GM21528 (cell line): ENCODE results near the gene PNMT.

Experiments
- ATAC-seq: cut with Tn5 transposase; IDR thresholded peaks from one replicate; pipeline ENCODE4 v1.9.1; 2021; ENCODE audit warnings: mild to moderate bottlenecking, moderate library complexity; ENCODE audit not compliant: unreplicated experiment, low FRiP score

Gene PNMT

GRCh38 chr17:39667945-39668924 lies at the start of gene PNMT:
Gene PNMT, plus strand, starts transcription at chr17:39668453. Its CDS starts 23 bp downstream, at chr17:39668476.
- ATAC-seq = no peak

GRCh38 chr17:39618956-39619785 lies 49.1 kb upstream of the PNMT start:
- no peak for ATAC-seq

- no peak for ATAC-seq
These were observed 48.5 kb upstream of the PNMT start for GRCh38 chr17:39619786-39620101.

- no peak for ATAC-seq
These were observed 46.5 kb upstream of the PNMT start for GRCh38 chr17:39621523-39622379.

- ATAC-seq = no peak
These were observed 45.8 kb upstream of the PNMT start for GRCh38 chr17:39622380-39623006.

GRCh38 chr17:39623356-39623950 lies 44.8 kb upstream of the PNMT start:
- peak; percentile 60 for ATAC-seq

- no peak for ATAC-seq
These were observed 43.9 kb upstream of the PNMT start for GRCh38 chr17:39624313-39624712.

GRCh38 chr17:39625198-39625785 lies 43.0 kb upstream of the PNMT start:
- ATAC-seq = no peak

- ATAC-seq = no peak
These were observed 41.8 kb upstream of the PNMT start, which contains the start of gene PPP1R1B for GRCh38 chr17:39626171-39627046. Gene PPP1R1B, plus strand, starts transcription at chr17:39626952. Its CDS starts 441 bp downstream, at chr17:39627393.

- no peak for ATAC-seq
These were observed 41.1 kb upstream of the PNMT start for GRCh38 chr17:39627047-39627711.

GRCh38 chr17:39627712-39628516 lies 40.3 kb upstream of the PNMT start:
- ATAC-seq = no peak

- no peak for ATAC-seq
These were observed 39.4 kb upstream of the PNMT start for GRCh38 chr17:39628655-39629493.

- ATAC-seq = no peak
These were observed 38.8 kb upstream of the PNMT start for GRCh38 chr17:39629494-39629880.

- ATAC-seq = no peak
These were observed 38.4 kb upstream of the PNMT start for GRCh38 chr17:39629898-39630297.

GRCh38 chr17:39631403-39631802 lies 36.9 kb upstream of the PNMT start:
- ATAC-seq = no peak
